Sigmoid colon (tissue), 4 donors: ENCODE measurements around the gene APOD.

Experiments
- CTCF ChIP-seq, 4 experiments: fragments of 450-650 bp in 3 of 4; fragments of 200-600 bp in 1 of 4; IDR thresholded peaks; one replicate each; pipeline ENCODE4 v1.5.1; 2016 to 2019; ENCODE audit warnings: antibody characterized with exemption in 4 of 4, mild to moderate bottlenecking in 3 of 4, moderate library complexity in 2 of 4
- POLR2AphosphoS5 ChIP-seq, 4 donors: sonication (generic); formaldehyde crosslinking; IDR thresholded peaks; one replicate each; pipeline ENCODE4 v1.6.1; 2017; ENCODE audit warnings: antibody characterized with exemption in 4 of 4

- TF ChIP-seq POLR2AphosphoS5 (IDR thresholded peaks at IDR 0.05) (no peak), CTCF (IDR thresholded peaks at IDR 0.05) (no peak)
These were observed 41.4 kb downstream of the APOD start for GRCh38 chr3:195542316-195542697.
